ENCODE results near the gene SETBP1. TPM values are rescaled to one million over a fixed set of nuclear protein-coding genes. Genes with fewer than 3 reads are reported as not detected.

The SETBP1 gene
- total RNA-seq, 1 experiment from 2014 or later, result 4.0 TPM

DNA sequence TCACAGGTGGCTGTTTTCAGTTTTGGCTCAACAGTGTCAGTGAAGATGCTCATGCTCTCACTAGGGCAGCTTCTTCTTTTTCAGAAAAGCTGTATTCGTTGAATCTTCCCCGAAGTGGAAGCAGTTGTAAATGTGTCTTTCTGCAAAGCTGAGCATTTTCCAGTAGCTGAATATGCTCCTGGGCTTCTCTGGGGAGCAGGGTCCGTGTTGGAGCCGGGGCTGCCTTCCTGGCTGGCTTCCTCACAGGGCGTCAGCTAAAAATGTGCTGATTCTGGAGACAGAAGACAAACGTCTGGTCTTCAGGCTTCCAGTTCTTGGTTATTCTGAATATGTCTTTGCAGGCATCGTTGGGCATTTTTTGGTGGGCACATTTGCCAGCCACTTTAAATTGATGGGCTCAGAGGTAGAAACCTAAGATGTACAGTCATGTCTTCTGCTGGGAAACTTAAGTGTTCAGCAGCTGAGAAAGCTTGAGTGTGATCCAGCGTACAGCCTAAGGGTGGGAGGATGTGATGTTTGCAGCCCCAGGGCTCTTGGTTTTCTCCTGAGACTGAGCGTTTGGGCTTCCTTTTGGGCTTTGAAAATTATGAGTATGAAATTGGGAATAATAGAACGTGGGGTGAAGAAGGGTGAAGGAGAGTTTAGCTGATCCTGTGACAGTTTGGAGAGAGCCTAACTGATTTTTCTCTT, 19.0 kb downstream of the SETBP1 start:
- intact Hi-C loops (cut with micrococcal nuclease; ENCODE audit: unreplicated experiment), result no loop called here
- TF ChIP-seq, protein P1, sequence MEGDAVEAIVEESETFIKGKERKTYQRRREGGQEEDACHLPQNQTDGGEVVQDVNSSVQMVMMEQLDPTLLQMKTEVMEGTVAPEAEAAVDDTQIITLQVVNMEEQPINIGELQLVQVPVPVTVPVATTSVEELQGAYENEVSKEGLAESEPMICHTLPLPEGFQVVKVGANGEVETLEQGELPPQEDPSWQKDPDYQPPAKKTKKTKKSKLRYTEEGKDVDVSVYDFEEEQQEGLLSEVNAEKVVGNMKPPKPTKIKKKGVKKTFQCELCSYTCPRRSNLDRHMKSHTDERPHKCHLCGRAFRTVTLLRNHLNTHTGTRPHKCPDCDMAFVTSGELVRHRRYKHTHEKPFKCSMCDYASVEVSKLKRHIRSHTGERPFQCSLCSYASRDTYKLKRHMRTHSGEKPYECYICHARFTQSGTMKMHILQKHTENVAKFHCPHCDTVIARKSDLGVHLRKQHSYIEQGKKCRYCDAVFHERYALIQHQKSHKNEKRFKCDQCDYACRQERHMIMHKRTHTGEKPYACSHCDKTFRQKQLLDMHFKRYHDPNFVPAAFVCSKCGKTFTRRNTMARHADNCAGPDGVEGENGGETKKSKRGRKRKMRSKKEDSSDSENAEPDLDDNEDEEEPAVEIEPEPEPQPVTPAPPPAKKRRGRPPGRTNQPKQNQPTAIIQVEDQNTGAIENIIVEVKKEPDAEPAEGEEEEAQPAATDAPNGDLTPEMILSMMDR (IDR thresholded peaks at IDR 0.05; ENCODE audit: insufficient read depth in 1 of 2, low read depth in 1 of 2, low read length in 1 of 2, severe bottlenecking in 1 of 2, unreplicated experiment in 1 of 2), result no peak
- Histone ChIP-seq H3K4me1 (peaks cover 7% of the 10 kb centered on the region; the same call in 1 of the 2 replicates), H3K4me3 (ENCODE audit: low read depth, low read length) (no peak overlapping the region), H3K36me3 (ENCODE audit: control insufficient read depth, insufficient read depth, low read length) (no peaks in the 10 kb centered on the region), H3K27me3 (replicated peaks; ENCODE audit: control insufficient read depth, insufficient read depth, low read length) (no peaks in the 10 kb centered on the region), H3K9me3 (no peaks in the 10 kb centered on the region)
- DNase-seq, result no peak
- Mint-ChIP-seq H3K4me1 (ENCODE audit: low read depth, unreplicated experiment) (peaks cover 9% of the 10 kb centered on the region), H3K36me3 (ENCODE audit: insufficient read depth, unreplicated experiment) (no peaks in the 10 kb centered on the region), H3K27ac (ENCODE audit: unreplicated experiment) (no peak overlapping the region), H3K9me3 (ENCODE audit: unreplicated experiment) (no peaks in the 10 kb centered on the region), H3K4me3 (ENCODE audit: unreplicated experiment) (no peak overlapping the region), H3K27me3 (ENCODE audit: insufficient read depth, unreplicated experiment) (no peaks in the 10 kb centered on the region)
- CTCF ChIA-PET, result no interaction called here
- no TSS peak for BruUV-seq (replicated peaks)
- POLR2A ChIA-PET, result no interaction called here

DNA sequence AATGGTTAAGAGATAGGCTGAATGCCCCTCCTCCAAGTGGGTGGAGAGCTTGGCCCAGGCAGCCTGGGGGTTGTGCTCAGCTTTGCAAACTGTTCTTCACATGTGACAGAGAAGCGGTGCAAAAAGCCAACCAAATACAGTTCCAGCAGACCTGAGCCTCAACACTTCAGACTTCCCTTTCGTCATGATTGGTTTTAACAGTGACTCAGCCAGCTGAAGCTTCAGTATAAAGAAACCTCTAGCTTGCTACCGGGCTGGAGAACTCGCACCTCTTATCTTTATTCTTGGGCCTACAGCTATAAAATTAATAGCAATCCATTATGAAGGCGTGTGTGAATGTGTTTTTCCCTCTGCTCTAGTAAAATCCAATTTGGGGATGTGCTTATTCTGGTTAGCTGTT, 20.0 kb downstream of the SETBP1 start:
- Mint-ChIP-seq H3K4me3 (ENCODE audit: unreplicated experiment) (no peak overlapping the region), H3K36me3 (ENCODE audit: insufficient read depth, unreplicated experiment) (no peaks in the 10 kb centered on the region), H3K27me3 (ENCODE audit: insufficient read depth, unreplicated experiment) (no peaks in the 10 kb centered on the region), H3K4me1 (ENCODE audit: low read depth, unreplicated experiment) (peaks cover 5% of the 10 kb centered on the region), H3K9me3 (ENCODE audit: unreplicated experiment) (no peaks in the 10 kb centered on the region), H3K27ac (ENCODE audit: unreplicated experiment) (no peak overlapping the region)
- ChIA-PET POLR2A (interaction anchor here (0.6 kb wide), 1 partner anchor 47 kb away, joined by 3 read pairs; no protein-coding TSS in a partner anchor), CTCF (no interaction called here)
- no peaks in the 10 kb centered on the region for H3K36me3 ChIP-seq (ENCODE audit: control insufficient read depth, insufficient read depth, low read length)
- TF ChIP-seq, protein P1 (IDR thresholded peaks at IDR 0.05; ENCODE audit: insufficient read depth in 1 of 2, low read depth in 1 of 2, low read length in 1 of 2, severe bottlenecking in 1 of 2, unreplicated experiment in 1 of 2), result no peak
- intact Hi-C loops (cut with micrococcal nuclease; ENCODE audit: unreplicated experiment), result no loop called here
- no peak for DNase-seq
- no peaks in the 10 kb centered on the region for H3K9me3 ChIP-seq
- H3K4me3 ChIP-seq (ENCODE audit: low read depth, low read length), result no peak overlapping the region
- H3K4me1 ChIP-seq, result peaks cover 7% of the 10 kb centered on the region; the same call in 1 of the 2 replicates
- H3K27me3 ChIP-seq (replicated peaks; ENCODE audit: control insufficient read depth, insufficient read depth, low read length), result no peaks in the 10 kb centered on the region
- BruUV-seq (replicated peaks), result no TSS peak

DNA sequence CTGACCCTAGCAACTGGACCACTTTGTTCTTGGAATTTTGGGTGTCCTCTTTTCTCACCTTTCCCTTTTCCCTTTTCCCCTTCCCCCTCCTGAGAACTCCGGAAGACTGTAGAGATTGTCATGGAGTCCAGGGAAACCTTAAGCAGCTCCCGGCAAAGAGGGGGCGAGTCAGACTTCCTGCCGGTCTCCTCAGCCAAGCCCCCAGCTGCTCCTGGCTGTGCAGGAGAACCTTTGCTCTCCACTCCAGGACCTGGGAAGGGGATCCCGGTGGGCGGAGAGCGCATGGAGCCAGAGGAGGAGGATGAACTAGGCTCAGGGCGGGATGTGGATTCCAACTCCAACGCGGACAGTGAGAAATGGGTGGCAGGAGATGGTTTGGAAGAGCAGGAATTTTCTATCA, 20.5 kb downstream of the SETBP1 start:
- peaks cover 7% of the 10 kb centered on the region; the same call in 1 of the 2 replicates for H3K4me1 ChIP-seq
- Mint-ChIP-seq H3K4me3 (ENCODE audit: unreplicated experiment) (no peak overlapping the region), H3K4me1 (ENCODE audit: low read depth, unreplicated experiment) (peaks cover 5% of the 10 kb centered on the region), H3K27me3 (ENCODE audit: insufficient read depth, unreplicated experiment) (no peaks in the 10 kb centered on the region), H3K36me3 (ENCODE audit: insufficient read depth, unreplicated experiment) (no peaks in the 10 kb centered on the region), H3K27ac (ENCODE audit: unreplicated experiment) (no peak overlapping the region), H3K9me3 (ENCODE audit: unreplicated experiment) (no peaks in the 10 kb centered on the region)
- no peak overlapping the region for H3K4me3 ChIP-seq (ENCODE audit: low read depth, low read length)
- no TSS peak for BruUV-seq (replicated peaks)
- H3K27me3 ChIP-seq (replicated peaks; ENCODE audit: control insufficient read depth, insufficient read depth, low read length), result no peaks in the 10 kb centered on the region
- H3K9me3 ChIP-seq, result no peaks in the 10 kb centered on the region
- CTCF ChIA-PET, result no interaction called here
- intact Hi-C loops (cut with micrococcal nuclease; ENCODE audit: unreplicated experiment), result no loop called here
- TF ChIP-seq, protein P1 (IDR thresholded peaks at IDR 0.05; ENCODE audit: insufficient read depth in 1 of 2, low read depth in 1 of 2, low read length in 1 of 2, severe bottlenecking in 1 of 2, unreplicated experiment in 1 of 2), result no peak
- POLR2A ChIA-PET, result no interaction called here
- no peak for DNase-seq
- H3K36me3 ChIP-seq (ENCODE audit: control insufficient read depth, insufficient read depth, low read length), result no peaks in the 10 kb centered on the region
